CD14-positive monocyte (primary cell): ENCODE data around the gene IL6R. TPM values are rescaled to one million over a fixed set of nuclear protein-coding genes. Genes with fewer than 3 reads are reported as not detected.

Experiments used
- DNase-seq, 3 donors: peaks; one replicate each; pipeline ENCODE4 v3.0.0-alpha.2; 2011 to 2022
- H2AFZ ChIP-seq: 2 replicates; pipeline ENCODE4 v1.6.0; 2012; ENCODE audit warnings: mild to moderate bottlenecking, low read depth, low read length, inconsistent platforms; ENCODE audit not compliant: insufficient read depth, poor library complexity, severe bottlenecking
- H3K27ac ChIP-seq, 2 donors: 1 replicate in 1 of 2; 2 replicates in 1 of 2; pipeline ENCODE4 v1.5.1; 2012 to 2013; ENCODE audit warnings: low read length in 2 of 2, control low read depth in 1 of 2, inconsistent platforms in 1 of 2, low read depth in 1 of 2, mild to moderate bottlenecking in 1 of 2
- H3K27me3 ChIP-seq, 2 donors: one replicate each; pipeline versions ENCODE4 v1.6.0 to v1.6.1; 2011 to 2013; ENCODE audit warnings: low read length in 2 of 2; ENCODE audit not compliant: control insufficient read depth in 2 of 2, insufficient read depth in 2 of 2
- H3K36me3 ChIP-seq, 2 donors: replicated peaks in 1 of 2; 1 replicate in 1 of 2; 2 replicates in 1 of 2; pipeline versions ENCODE4 v1.5.1 to v1.6.1; 2012 to 2013; ENCODE audit warnings: low read length in 2 of 2, control low read depth in 1 of 2, inconsistent platforms in 1 of 2, mild to moderate bottlenecking in 1 of 2; ENCODE audit not compliant: insufficient read depth in 2 of 2, control insufficient read depth in 1 of 2
- H3K4me1 ChIP-seq, 2 donors: 1 replicate in 1 of 2; 2 replicates in 1 of 2; pipeline versions ENCODE4 v1.5.1 to v1.6.1; 2012 to 2013; ENCODE audit warnings: low read length in 2 of 2, control low read depth in 1 of 2, inconsistent platforms in 1 of 2, mild to moderate bottlenecking in 1 of 2, moderate library complexity in 1 of 2; ENCODE audit not compliant: insufficient read depth in 2 of 2, control insufficient read depth in 1 of 2
- H3K4me2 ChIP-seq: replicated peaks from 2 replicates; pipeline ENCODE3; 2012; ENCODE audit warnings: low read length, moderate library complexity, mild to moderate bottlenecking; ENCODE audit not compliant: poor library complexity, severe bottlenecking; ENCODE audit errors: extremely low read depth
- H3K4me3 ChIP-seq, 3 experiments: fragments of 200-600 bp in 1 of 3; sonication (generic) in 1 of 3; replicated peaks in 1 of 3; 1 replicate in 2 of 3; 2 replicates in 1 of 3; pipeline ENCODE4 v1.5.1; 2011 to 2013; ENCODE audit warnings: low read length in 3 of 3, mild to moderate bottlenecking in 3 of 3, control low read depth in 2 of 3, low read depth in 2 of 3, inconsistent platforms in 1 of 3, moderate library complexity in 1 of 3
- H3K79me2 ChIP-seq: 2 replicates; pipeline ENCODE4 v1.6.0; 2012; ENCODE audit warnings: mild to moderate bottlenecking, control low read depth, inconsistent platforms, low read length, moderate library complexity; ENCODE audit not compliant: insufficient read depth
- H3K9ac ChIP-seq: 2 replicates; pipeline ENCODE4 v1.6.0; 2017; ENCODE audit warnings: low read length, mild to moderate bottlenecking; ENCODE audit not compliant: insufficient read depth, poor library complexity, severe bottlenecking
- H3K9me3 ChIP-seq, 2 donors: replicated peaks in 1 of 2; 1 replicate in 1 of 2; 2 replicates in 1 of 2; pipeline versions ENCODE4 v1.5.1 to v1.6.1; 2012 to 2013; ENCODE audit warnings: low read length in 2 of 2, control low read depth in 1 of 2; ENCODE audit not compliant: control insufficient read depth in 1 of 2, insufficient read depth in 1 of 2
- H4K20me1 ChIP-seq: 2 replicates; pipeline ENCODE4 v1.6.0; 2012; ENCODE audit warnings: mild to moderate bottlenecking, low read length, control low read depth, moderate library complexity; ENCODE audit not compliant: insufficient read depth
- H3K27ac Mint-ChIP-seq, 7 donors: one replicate each; pipeline ENCODE4 v1.8.0; 2020; ENCODE audit warnings: mild to moderate bottlenecking in 7 of 7, mixed read lengths in 7 of 7, moderate library complexity in 6 of 7, inconsistent platforms in 2 of 7
- H3K27me3 Mint-ChIP-seq, 3 donors: one replicate each; pipeline ENCODE4 v1.8.0; 2021 to 2022; ENCODE audit warnings: low read depth in 3 of 3, mild to moderate bottlenecking in 3 of 3, mixed read lengths in 3 of 3, moderate library complexity in 3 of 3, inconsistent platforms in 1 of 3
- H3K36me3 Mint-ChIP-seq, 2 donors: one replicate each; pipeline ENCODE4 v1.8.0; 2020; ENCODE audit warnings: mixed read lengths in 2 of 2, inconsistent platforms in 1 of 2, mild to moderate bottlenecking in 1 of 2
- H3K4me1 Mint-ChIP-seq: one replicate; pipeline ENCODE4 v1.8.0; 2020; ENCODE audit warnings: mild to moderate bottlenecking, mixed read lengths
- H3K4me3 Mint-ChIP-seq, 2 donors: one replicate each; pipeline ENCODE4 v1.8.0; 2020; ENCODE audit warnings: mild to moderate bottlenecking in 2 of 2, mixed read lengths in 2 of 2, moderate library complexity in 1 of 2
- H3K9me3 Mint-ChIP-seq, 7 donors: one replicate each; pipeline ENCODE4 v1.8.0; 2020 to 2022; ENCODE audit warnings: mixed read lengths in 7 of 7, mild to moderate bottlenecking in 6 of 7, moderate library complexity in 6 of 7, inconsistent platforms in 2 of 7
- WGBS: methylation state at CpG from one replicate; pipeline ENCODE4 v1.1.5; 2013; ENCODE audit warnings: missing lambda C conversion rate; ENCODE audit not compliant: insufficient coverage; 5-methylcytosine and 5-hydroxymethylcytosine counted together
- intact Hi-C, 2 donors: fragments of 100-400 bp; cut with micrococcal nuclease; formaldehyde crosslinking; loops; one replicate each; pipeline versions ENCODE4 v1.15.0 to v1.15.1; 2023
- polyA plus RNA-seq, 3 donors: library from polyadenylated mRNA; depleted of rRNA in 1 of 3; unstranded in 2 of 3; stranded (reverse) in 1 of 3; fragments of 300-500 nt in 2 of 3; fragments of >200 nt in 1 of 3; fragmentation: Illumina TruSeq in 2 of 3; gene quantifications; 1 replicate in 2 of 3; 2 replicates in 1 of 3; pipeline ENCODE4 v1.2.3, GENCODE V29; 2012 to 2021
- TF ChIP-seq, protein P1 (sequence below): fragments of 200-600 bp; IDR thresholded peaks from one replicate; pipeline ENCODE4 v1.8.0; 2022; ENCODE audit warnings: antibody characterized with exemption, mild to moderate bottlenecking

The IL6R gene
- polyA plus RNA-seq, 3 donors: 56.4 to 81.7 (median 62.1) TPM

GRCh38 chr1:154496383-154496782, 91.2 kb downstream of the IL6R start:
- WGBS: 72% methylated on average over 3 of the region's 5 CpGs
- H3K4me1 Mint-ChIP-seq: peaks cover 49% of the 10 kb centered on the region
- H2AFZ ChIP-seq: no peak overlapping the region

DNA sequence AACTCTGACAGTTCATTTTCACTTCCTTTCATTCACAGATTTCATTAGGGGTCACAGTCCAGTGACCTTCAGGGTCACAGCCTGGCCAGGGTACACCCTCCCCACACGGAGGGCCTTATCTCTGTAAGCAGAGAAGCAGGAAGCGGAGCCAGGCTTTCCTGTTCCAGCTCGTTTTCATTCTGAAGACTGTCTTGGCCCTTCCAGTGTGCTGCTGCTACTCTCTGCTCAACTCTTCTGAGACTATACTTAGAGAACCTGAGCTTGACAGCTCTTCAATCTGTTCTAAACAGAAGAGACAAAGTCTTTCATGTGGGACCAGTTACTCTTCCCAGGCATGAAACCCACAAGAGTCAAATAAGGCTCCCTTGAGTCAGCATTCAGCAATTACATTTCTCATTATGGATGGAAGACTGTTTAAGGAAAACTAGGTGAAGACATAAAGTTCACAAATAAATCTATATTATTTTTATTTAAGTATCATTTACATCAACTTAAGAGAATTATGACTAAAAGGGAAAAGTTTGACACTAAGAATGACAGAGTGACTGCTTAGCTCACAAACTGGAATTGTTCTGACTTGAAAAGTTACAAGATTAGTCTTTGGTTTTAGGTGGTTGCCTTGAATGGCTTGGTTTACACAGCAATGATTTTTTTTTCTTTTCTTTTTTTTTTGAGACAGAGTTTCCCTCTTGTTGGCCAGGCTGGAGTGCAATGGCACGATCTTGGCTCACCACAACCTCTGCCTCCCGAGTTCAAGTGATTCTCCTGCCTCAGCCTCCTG, 92.1 kb downstream of the IL6R start:
- no peak for DNase-seq
- H2AFZ ChIP-seq: peak overlapping the region; percentile 62

More at GRCh38 chr1:154496383-154496782, 91.2 kb downstream of the IL6R start:
- Histone ChIP-seq H3K27me3 (peaks cover 23 to 27% of the 10 kb centered on the region in 2 donors), H3K36me3 (no peaks in the 10 kb centered on the region), H3K79me2 (no peaks in the 10 kb centered on the region), H3K4me3 (no peak overlapping the region), H3K9ac (no peak overlapping the region), H3K4me1 (peaks cover 48 to 49% of the 10 kb centered on the region in 2 donors), H3K27ac (no peak overlapping the region), H3K9me3 (peaks cover 0 to 10% of the 10 kb centered on the region in 2 donors), H4K20me1 (no peaks in the 10 kb centered on the region), H3K4me2 (no peak overlapping the region)
- Mint-ChIP-seq H3K27me3 (peaks cover 19 to 30% (median 26%) of the 10 kb centered on the region in 3 donors), H3K36me3 (peaks cover 7 to 11% of the 10 kb centered on the region in 2 donors), H3K9me3 (peaks cover 0 to 9% (median 0%) of the 10 kb centered on the region in 7 donors), H3K4me3 (no peak overlapping the region), H3K27ac (no peak overlapping the region)
- TF ChIP-seq, protein P1, sequence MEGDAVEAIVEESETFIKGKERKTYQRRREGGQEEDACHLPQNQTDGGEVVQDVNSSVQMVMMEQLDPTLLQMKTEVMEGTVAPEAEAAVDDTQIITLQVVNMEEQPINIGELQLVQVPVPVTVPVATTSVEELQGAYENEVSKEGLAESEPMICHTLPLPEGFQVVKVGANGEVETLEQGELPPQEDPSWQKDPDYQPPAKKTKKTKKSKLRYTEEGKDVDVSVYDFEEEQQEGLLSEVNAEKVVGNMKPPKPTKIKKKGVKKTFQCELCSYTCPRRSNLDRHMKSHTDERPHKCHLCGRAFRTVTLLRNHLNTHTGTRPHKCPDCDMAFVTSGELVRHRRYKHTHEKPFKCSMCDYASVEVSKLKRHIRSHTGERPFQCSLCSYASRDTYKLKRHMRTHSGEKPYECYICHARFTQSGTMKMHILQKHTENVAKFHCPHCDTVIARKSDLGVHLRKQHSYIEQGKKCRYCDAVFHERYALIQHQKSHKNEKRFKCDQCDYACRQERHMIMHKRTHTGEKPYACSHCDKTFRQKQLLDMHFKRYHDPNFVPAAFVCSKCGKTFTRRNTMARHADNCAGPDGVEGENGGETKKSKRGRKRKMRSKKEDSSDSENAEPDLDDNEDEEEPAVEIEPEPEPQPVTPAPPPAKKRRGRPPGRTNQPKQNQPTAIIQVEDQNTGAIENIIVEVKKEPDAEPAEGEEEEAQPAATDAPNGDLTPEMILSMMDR: no peak
- DNase-seq: no peak
- intact Hi-C loops: no loop called here

More for the DNA sequence above, 92.1 kb downstream of the IL6R start:
- no peak overlapping the region for H3K4me3 ChIP-seq
- H3K27ac Mint-ChIP-seq: peak overlapping the region in 3 of 7 donors; percentile 52 to 72 (median 54)
- H3K27me3 ChIP-seq: peaks cover 29 to 32% of the 10 kb centered on the region in 2 donors
- H3K4me1 Mint-ChIP-seq: peaks cover 42% of the 10 kb centered on the region
- 7% methylated on average over 3 of the region's 5 CpGs for WGBS
- intact Hi-C loops: no loop called here
- no peak overlapping the region for H3K4me2 ChIP-seq
- H4K20me1 ChIP-seq: no peaks in the 10 kb centered on the region
- H3K4me1 ChIP-seq: peaks cover 44 to 49% of the 10 kb centered on the region in 2 donors
- peaks cover 0 to 9% (median 0%) of the 10 kb centered on the region in 7 donors for H3K9me3 Mint-ChIP-seq
- H3K27me3 Mint-ChIP-seq: peaks cover 22 to 38% (median 25%) of the 10 kb centered on the region in 3 donors
- peaks cover 7 to 12% of the 10 kb centered on the region in 2 donors for H3K36me3 Mint-ChIP-seq
- H3K9ac ChIP-seq: no peak overlapping the region
- TF ChIP-seq, protein P1: no peak
- H3K4me3 Mint-ChIP-seq: no peak overlapping the region
- H3K27ac ChIP-seq: no peak overlapping the region
- peaks cover 0 to 10% of the 10 kb centered on the region in 2 donors for H3K9me3 ChIP-seq
- H3K79me2 ChIP-seq: no peaks in the 10 kb centered on the region
- H3K36me3 ChIP-seq: no peaks in the 10 kb centered on the region
